Suprapubic skin (tissue), 3 donors: Measurements from ENCODE around the gene IER3.

ENCODE experiments used
- EP300 ChIP-seq: sonication (generic); formaldehyde crosslinking; IDR thresholded peaks from one replicate; pipeline ENCODE4 v1.6.1; 2017; ENCODE audit warnings: antibody characterized with exemption
- POLR2A ChIP-seq, 2 donors: fragments of 450-650 bp; IDR thresholded peaks; one replicate each; pipeline ENCODE4 v1.6.1; 2017; ENCODE audit warnings: antibody characterized with exemption in 2 of 2, mild to moderate bottlenecking in 2 of 2, moderate library complexity in 2 of 2
- TF ChIP-seq, protein P1 (sequence below), 2 donors: fragments of 200-600 bp in 1 of 2; fragments of 450-650 bp in 1 of 2; sonication (generic) in 1 of 2; IDR thresholded peaks; one replicate each; pipeline ENCODE4 v1.5.1; 2016 to 2019; ENCODE audit warnings: antibody characterized with exemption in 2 of 2, mild to moderate bottlenecking in 1 of 2, moderate library complexity in 1 of 2

DNA sequence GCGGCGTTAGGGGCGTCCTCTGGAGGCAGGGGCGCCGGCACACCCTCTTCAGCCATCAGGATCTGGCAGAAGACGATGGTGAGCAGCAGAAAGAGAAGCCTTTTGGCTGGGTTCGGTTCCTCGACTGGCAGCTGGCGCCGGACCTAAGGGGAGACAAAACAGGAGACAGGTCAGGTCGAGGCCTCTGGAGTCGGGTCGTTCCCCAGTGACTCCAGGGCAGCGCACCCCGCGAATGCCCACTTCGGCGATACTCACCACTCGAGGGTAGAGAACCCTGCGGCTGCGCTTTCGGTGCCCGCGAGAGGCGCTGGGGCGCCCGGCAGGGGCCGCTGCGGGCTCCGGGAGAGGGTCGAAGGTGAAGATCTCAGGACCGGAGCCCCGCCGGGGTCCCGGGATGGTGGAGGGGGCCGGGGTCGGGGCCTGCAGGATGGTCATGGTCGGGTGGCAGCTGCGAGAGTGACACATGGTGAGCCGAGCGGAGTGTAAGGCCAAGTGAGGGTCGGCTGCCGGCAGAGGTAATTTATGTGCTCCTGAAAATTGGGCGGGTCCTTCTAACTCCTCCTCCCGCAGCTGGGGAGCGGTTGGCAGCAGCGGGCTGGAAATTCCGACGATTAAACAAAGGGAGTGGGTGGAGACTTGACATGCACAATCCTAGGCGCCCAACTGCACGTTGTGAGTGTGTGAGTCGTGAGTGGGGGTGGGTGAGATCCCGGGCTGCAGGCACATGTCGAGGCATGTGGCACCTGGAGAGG lies at the start of gene IER3:
- TF ChIP-seq, protein P1, sequence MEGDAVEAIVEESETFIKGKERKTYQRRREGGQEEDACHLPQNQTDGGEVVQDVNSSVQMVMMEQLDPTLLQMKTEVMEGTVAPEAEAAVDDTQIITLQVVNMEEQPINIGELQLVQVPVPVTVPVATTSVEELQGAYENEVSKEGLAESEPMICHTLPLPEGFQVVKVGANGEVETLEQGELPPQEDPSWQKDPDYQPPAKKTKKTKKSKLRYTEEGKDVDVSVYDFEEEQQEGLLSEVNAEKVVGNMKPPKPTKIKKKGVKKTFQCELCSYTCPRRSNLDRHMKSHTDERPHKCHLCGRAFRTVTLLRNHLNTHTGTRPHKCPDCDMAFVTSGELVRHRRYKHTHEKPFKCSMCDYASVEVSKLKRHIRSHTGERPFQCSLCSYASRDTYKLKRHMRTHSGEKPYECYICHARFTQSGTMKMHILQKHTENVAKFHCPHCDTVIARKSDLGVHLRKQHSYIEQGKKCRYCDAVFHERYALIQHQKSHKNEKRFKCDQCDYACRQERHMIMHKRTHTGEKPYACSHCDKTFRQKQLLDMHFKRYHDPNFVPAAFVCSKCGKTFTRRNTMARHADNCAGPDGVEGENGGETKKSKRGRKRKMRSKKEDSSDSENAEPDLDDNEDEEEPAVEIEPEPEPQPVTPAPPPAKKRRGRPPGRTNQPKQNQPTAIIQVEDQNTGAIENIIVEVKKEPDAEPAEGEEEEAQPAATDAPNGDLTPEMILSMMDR (IDR thresholded peaks at IDR 0.05): peak; percentile 9 to 80
- TF ChIP-seq EP300: no peak
- peak; percentile 48 to 89 for TF ChIP-seq POLR2A (IDR thresholded peaks at IDR 0.05)
